GM21528 (cell line): ENCODE data around the gene TMA7B.
"Not testable (repeated sequence)": the region's sequence is repeated elsewhere in the genome, so short reads cannot be mapped to it uniquely, and the experiment has no call there.

Source experiments
- ATAC-seq: cut with Tn5 transposase; IDR thresholded peaks from one replicate; pipeline ENCODE4 v1.9.1; 2021; ENCODE audit warnings: mild to moderate bottlenecking, moderate library complexity; ENCODE audit not compliant: unreplicated experiment, low FRiP score

TMA7B gene

DNA sequence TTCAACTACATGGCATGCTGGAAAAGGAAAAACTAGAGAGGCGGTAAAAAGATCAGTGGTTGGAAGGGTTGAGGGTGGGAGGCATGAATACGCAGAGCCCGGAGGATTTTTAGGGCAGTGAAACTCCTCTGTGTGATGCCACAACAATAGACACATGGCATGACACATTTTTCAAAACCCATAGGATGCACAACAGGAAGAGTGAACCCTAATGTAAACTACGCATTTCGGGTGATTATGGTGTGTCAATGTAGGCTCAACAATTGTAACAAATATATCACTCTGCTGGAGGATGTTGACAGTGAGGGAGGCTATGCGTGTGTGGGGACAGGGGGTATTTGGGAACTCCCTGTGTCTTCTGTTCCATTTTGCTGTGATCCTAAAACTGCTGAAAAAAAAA is 18.9 kb downstream of the TMA7B start:
- ATAC-seq: no peak

- no peak for ATAC-seq
Measured at GRCh38 chr22:39979458-39979857, 19.3 kb downstream of the TMA7B start.

GRCh38 chr22:39980596-39980995 is 20.4 kb downstream of the TMA7B start:
- no peak for ATAC-seq

DNA sequence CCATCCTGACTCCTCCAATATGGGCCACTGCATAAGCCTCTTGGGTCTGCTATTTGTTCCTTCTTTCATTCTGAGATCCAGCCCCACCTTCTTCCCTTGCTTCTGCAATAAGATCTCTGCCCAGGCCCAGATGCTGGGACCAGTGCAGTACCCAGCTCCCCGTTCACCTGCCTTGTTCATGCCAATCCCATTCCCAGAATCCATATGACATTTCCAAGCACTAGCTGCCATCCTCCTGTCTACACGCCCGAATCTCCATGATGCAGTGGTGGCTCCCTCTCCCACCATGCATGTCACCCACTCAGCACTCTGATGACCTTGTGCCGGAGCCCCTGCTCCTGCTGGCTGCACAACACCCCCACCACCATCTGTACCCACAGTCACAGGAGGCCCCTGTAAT is 23.1 kb downstream of the TMA7B start:
- ATAC-seq: no peak

- no peak for ATAC-seq
Measured at GRCh38 chr22:39984006-39984405, 23.8 kb downstream of the TMA7B start.

DNA sequence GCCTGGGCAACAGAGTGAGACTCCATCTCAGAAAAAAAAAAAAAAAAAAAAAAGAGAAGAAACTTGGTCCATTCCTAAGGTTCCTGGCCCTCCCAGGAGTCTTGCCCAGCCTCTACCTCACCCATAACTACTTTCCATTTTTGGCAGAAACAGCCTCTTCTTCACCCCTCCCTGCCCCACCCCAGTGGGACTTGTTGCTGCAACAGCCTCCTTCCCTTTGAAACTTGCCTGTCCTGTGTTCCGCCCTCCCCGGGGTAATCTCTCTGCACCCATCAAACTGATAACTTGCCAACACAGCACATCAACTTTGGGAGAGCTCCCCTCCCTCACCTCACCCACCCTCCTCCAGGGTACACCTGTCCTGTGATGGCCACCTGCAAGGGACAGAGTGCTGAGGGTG is 24.5 kb downstream of the TMA7B start:
- ATAC-seq: no peak

DNA sequence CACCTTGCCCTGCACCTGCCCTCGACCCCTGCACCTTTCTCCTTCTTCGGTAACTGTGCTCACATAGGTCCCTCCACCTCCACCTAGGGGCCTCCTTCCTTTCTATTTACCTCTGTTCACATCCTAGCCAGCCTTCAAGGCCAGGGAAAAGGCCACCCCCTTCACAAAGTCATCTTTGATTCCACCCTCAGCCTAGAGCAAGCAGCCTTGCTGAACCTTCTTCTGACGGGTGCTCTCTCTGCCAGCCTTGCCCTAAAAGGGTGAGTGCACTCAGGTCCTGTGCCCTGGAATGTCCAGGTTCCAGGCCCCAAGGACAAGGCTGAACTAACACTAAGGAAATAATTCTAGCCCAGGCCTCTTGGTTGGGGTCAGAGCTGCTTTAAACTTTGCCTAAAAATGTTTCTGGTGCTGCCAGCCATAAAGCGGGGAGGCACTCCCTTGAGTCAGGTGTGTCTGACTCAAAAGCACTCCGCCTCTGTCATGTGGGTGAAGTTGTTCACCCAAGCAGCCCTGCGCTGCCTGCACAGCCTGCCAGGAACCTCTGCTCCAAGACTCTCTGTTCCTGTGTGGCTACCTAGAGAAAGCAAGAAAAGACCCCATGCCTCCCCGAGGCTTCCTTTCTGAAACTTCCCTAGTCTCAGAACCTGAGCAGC is 25.3 kb downstream of the TMA7B start:
- no peak for ATAC-seq

GRCh38 chr22:39988386-39989114 is 28.4 kb downstream of the TMA7B start:
- no peak for ATAC-seq

GRCh38 chr22:39989633-39990032 is 29.4 kb downstream of the TMA7B start:
- ATAC-seq: no peak

DNA sequence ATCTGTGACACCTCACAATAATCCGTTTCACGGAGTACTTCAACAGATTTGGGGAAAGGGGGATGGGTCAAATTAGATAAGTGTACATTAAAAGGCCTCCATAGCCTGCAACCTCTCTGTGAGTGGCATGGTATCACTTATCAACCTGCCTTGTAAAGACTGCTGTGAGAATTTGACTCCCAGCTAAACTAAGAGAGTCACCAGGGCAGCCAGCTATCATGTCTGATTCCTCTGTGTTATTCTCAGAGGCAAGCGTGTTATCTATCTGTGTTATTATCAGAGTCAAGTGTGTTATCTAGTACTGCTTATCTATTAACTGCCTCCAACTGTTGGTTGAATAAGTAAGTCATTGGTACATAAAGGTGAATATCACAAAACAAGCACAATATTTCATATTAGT is 30.5 kb downstream of the TMA7B start:
- no peak for ATAC-seq

DNA sequence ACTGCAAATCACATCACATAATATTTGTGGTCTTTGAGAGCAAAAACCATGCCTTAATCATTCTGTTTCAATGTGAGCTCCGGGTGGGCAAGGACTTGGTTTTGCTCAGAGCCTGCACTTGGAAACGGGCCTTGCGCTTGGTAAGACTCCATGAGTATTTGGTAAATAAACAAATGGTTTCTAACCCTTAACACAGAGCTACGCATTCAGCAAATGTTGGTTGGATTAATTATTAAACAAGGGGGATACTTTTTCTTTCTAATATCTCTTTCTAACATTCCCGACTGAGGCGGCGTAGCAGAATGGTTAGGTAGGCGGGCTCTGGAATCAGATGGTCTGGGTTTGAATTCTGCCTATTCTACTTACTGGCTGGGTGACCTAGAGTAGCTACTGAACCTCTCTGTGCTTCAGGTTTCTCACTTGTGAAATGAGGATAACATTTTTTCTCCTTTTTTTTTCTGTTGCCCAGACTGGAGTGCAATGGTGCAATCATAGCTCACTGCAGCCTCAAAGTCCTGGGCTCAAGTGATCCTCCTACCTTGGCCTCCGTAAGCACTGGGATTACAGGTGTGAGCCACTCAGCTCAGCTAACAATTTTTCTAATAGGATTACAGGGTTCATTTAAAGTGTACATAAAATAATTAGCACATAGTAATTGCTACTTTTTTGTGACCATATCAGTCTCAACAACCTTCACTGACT is 31.1 kb downstream of the TMA7B start:
- no peak for ATAC-seq

DNA sequence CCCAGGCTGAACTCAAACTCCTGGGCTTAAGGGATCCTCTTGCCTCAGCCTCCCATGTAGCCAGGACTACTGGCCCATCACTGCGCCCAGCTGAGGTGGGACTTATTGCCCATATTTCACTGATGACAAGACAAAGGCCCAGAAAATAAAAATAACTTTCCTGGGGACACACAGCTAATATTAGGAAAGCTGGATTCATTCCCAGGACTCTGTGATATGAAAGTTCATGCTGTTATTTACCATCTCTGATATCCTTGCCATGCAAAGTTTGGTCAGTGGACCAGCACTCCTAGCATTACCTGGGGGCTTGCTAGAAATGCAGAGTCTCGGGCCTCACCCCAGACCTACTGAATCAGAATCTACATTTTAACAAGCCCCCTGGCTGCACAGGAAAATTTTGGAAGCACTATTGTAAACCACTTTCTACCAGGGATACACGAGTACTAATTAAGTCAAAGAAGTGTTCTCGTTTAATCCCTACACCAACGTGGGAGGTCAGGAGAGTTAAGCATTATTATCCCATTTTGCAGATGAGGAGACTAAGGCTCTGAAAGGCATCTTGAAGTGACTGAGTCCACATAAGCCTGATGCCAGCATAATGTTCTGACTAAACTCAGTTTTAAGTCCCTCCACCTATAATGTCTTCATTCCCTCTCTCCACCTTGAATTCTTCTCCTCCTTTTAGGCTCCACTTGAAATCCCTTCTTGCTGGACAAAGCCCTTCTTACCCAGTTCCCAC is 32.1 kb downstream of the TMA7B start:
- ATAC-seq: no peak

- not testable (repeated sequence) for ATAC-seq
Measured at GRCh38 chr22:39992894-39993293, 32.7 kb downstream of the TMA7B start.

DNA sequence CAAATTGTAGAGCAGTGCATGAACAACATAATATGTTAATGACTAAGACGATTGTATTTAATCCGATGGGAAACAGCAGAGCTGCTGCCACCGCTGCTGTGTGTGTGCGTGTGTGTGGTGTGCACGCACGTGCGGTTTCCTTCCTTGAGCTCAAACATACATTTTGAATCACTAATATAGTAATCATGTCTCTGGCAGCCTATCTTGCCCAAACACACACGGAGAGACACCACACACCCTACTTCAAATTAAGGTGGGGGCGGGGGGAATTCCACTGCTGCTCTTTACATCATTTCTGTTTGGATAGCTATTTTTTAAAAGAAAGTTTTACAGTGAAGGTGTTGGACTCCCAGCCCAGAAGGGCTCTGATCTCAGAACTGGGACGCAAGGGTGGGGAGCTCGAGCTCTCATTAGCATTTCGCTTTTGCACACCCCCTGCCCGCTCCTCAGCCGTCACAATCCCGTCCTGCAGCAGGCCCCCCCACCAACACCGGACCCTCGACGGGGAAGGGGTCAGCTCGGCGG is 33.9 kb downstream of the TMA7B start:
- no peak for ATAC-seq

DNA sequence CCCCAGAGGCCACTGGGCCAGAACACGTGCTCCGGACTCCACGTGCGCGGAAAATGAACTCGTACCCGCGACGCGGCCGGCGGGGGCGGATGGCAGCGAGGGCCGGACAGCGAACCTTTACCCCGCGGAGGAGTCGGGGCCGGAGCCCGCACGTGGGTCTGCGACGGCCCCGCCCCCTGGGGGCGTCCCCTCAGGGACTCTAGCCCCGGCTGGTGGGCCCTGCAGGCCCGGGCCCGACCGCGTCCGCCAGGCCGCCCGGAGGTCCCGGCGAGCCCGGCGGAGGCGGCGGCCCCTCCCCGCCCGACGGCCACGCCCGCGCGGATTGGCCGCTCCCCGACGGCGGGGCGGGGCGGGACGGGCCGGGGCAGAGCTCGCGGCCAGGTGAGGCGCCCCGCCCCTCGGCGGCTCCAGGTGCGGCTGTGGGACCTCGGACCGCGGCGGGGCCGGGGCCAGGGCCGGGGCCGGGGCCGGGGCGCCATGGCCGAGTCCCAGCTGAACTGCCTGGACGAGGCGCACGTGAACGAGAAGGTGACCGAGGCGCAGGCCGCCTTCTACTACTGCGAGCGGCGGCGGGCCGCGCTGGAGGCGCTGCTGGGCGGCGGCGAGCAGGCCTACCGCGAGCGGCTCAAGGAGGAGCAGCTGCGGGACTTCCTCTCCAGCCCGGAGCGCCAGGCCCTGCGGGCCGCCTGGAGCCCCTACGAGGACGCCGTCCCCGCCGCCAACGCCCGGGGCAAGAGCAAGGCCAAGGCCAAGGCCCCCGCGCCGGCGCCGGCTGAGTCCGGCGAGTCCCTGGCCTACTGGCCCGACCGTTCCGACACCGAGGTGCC is 34.6 kb downstream of the TMA7B start, which contains the start of gene FAM83F:
Gene FAM83F (plus strand): TSS at position 389 of the 827 bp plus-strand sequence. CDS start 89 bp downstream, at position 478.
- ATAC-seq: no peak

- ATAC-seq: no peak
Measured at GRCh38 chr22:39995393-39996252, 35.4 kb downstream of the TMA7B start.

DNA sequence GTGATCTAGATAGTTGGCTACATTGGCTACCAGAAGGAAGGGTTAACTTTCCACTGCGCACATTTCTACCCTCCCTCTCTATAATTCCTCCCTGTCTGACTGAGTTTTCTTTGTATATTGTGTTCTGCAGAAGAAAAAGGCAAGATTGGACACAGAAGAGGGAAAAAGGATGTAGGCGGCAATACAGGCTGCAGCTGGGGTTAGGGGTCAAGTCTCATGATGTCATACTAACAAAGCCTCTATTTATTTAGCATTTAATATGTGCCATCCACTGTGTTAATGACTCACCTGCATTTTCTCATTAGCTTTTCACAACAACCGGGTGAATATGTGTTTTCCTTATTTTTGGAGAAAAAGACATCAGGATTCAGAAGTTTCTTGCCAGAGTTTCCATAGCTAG is 36.5 kb downstream of the TMA7B start:
- no peak for ATAC-seq

DNA sequence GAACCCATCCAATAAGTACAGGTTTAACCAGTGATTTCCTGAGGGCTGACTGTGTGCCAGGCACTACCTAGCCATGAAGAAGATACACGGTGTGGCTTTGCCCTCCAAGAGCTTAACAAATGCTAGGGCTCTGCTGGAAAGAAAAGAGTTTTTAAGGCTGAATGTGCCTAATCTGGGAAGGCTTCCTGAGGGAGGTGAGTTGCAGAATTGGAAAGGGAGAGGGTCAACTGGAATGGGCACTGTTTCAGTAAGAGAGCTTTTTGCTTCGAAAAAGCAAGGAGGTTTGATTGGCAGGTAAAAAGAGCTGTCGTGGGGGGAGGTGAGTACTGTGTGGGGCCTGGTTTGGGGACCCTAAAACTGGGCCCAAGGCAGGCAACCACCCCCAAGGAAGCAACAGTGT is 37.2 kb downstream of the TMA7B start:
- ATAC-seq: no peak
